Suprapubic skin (tissue), 4 donors: Measurements from ENCODE around the gene VIT.

ENCODE experiments used
- EP300 ChIP-seq: sonication (generic); formaldehyde crosslinking; IDR thresholded peaks from one replicate; pipeline ENCODE4 v1.6.1; 2017; ENCODE audit warnings: antibody characterized with exemption
- POLR2A ChIP-seq, 2 donors: fragments of 450-650 bp; IDR thresholded peaks; one replicate each; pipeline ENCODE4 v1.6.1; 2017; ENCODE audit warnings: antibody characterized with exemption in 2 of 2, mild to moderate bottlenecking in 2 of 2, moderate library complexity in 2 of 2
- POLR2AphosphoS5 ChIP-seq, 3 donors: sonication (generic); formaldehyde crosslinking; IDR thresholded peaks; one replicate each; pipeline ENCODE4 v1.6.1; 2017; ENCODE audit warnings: antibody characterized with exemption in 3 of 3
- TF ChIP-seq, protein P1 (sequence below), 2 donors: fragments of 200-600 bp in 1 of 2; fragments of 450-650 bp in 1 of 2; sonication (generic) in 1 of 2; IDR thresholded peaks; one replicate each; pipeline ENCODE4 v1.5.1; 2016 to 2019; ENCODE audit warnings: antibody characterized with exemption in 2 of 2, mild to moderate bottlenecking in 1 of 2, moderate library complexity in 1 of 2

DNA sequence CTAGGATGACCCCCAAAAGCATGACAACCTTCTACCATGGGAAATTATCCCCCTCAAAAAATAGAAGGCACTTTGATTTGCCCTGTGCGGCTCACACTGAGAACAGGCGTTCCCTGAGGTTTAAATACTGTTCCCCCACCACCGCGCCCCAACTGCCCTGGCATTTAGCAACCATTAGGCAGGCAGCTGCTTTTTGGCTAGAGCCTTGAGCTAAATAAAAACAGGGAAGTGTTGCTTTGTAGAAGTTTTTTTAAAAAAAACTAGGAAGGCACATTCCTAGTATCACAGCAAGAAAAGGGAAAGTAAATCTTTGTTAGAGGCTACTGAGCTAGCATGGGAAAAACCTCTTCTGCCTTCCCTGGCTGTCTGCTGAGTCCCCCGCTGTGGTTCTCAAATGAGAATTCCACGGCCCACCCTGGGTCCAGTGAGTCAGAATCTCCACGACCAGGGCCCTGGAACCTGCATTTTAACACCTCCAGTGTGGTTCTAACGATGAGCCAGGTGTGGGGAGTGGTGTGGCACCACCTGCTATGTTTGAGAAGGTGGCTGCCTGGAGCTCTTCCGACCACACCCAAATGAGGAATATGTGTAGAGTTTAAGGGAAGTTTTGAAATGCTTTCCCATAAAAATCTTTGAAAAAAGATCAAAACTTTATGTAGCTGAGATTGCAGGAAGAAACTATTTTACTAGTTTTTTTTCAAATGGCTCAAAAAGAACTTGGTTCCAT, 66.4 kb downstream of the VIT start:
- TF ChIP-seq, protein P1, sequence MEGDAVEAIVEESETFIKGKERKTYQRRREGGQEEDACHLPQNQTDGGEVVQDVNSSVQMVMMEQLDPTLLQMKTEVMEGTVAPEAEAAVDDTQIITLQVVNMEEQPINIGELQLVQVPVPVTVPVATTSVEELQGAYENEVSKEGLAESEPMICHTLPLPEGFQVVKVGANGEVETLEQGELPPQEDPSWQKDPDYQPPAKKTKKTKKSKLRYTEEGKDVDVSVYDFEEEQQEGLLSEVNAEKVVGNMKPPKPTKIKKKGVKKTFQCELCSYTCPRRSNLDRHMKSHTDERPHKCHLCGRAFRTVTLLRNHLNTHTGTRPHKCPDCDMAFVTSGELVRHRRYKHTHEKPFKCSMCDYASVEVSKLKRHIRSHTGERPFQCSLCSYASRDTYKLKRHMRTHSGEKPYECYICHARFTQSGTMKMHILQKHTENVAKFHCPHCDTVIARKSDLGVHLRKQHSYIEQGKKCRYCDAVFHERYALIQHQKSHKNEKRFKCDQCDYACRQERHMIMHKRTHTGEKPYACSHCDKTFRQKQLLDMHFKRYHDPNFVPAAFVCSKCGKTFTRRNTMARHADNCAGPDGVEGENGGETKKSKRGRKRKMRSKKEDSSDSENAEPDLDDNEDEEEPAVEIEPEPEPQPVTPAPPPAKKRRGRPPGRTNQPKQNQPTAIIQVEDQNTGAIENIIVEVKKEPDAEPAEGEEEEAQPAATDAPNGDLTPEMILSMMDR (IDR thresholded peaks at IDR 0.05): no peak
- TF ChIP-seq POLR2AphosphoS5 (IDR thresholded peaks at IDR 0.05) (no peak), POLR2A (IDR thresholded peaks at IDR 0.05) (no peak), EP300 (no peak)
